HepG2 (cell line): ENCODE data around the gene WDR73. TPM values are rescaled to one million over a fixed set of nuclear protein-coding genes. Genes with fewer than 3 reads are reported as not detected.

Experiments
- ATAC-seq: fragments of 200-7000 bp; cut with Tn5 transposase; 3 replicates; pipeline ENCODE4 v1.9.1; 2020; ENCODE audit warnings: mild to moderate bottlenecking, moderate library complexity
- BruUV-seq: library from RNA; stranded (reverse); fragments of 400-500 nt; replicated peaks from 2 replicates; lab custom pipeline; 2021; lab: Mats Ljungman, UMichigan
- CTCF ChIA-PET: fragments of 300-600 bp; formaldehyde crosslinking; extraction: SDS; loops from one replicate; lab custom pipeline; 2021; ENCODE audit warnings: low total read pairs, inconsistent platforms, low intra/inter-chr PET ratio; lab: Yijun Ruan, JAX
- POLR2A ChIA-PET: fragments of 350-600 bp; sonication (Branson Sonifier 250); formaldehyde crosslinking; loops from one replicate; lab custom pipeline; 2020; ENCODE audit warnings: antibody characterized with exemption, inconsistent platforms; lab: Yijun Ruan, JAX
- DNase-seq: peaks from one replicate; pipeline ENCODE4 v3.0.0-alpha.2; 2015; ENCODE audit warnings: low spot score
- FAIRE-seq: peaks from 3 replicates; lab custom pipeline; 2011; peaks lifted over from hg19 to GRCh38; lab: Jason Lieb, UNC
- H2AFZ ChIP-seq: one replicate; pipeline ENCODE4 v1.6.1; 2011; ENCODE audit warnings: low read length, inconsistent platforms
- H3K27ac ChIP-seq: fragments of 300-600 bp; 3 replicates; pipeline ENCODE4 v1.8.0; 2011; ENCODE audit warnings: mixed run types, mild to moderate bottlenecking, mixed read lengths, low read length, inconsistent platforms; ENCODE audit not compliant: insufficient read depth; ENCODE audit errors: extremely low read length
- H3K27me3 ChIP-seq, 2 experiments: fragments of 200-600 bp in 1 of 2; 2 replicates in 1 of 2; 3 replicates in 1 of 2; pipeline versions ENCODE4 v1.6.0 to v1.8.0; 2011; ENCODE audit warnings: low read length in 2 of 2, mild to moderate bottlenecking in 2 of 2, moderate library complexity in 2 of 2, inconsistent platforms in 1 of 2; ENCODE audit not compliant: insufficient read depth in 2 of 2, control insufficient read depth in 1 of 2
- H3K36me3 ChIP-seq, 2 experiments: fragments of 200-600 bp in 1 of 2; replicated peaks in 1 of 2; 2 replicates in 1 of 2; 3 replicates in 1 of 2; pipeline versions ENCODE4 v1.5.1 to v1.8.0; 2011; ENCODE audit warnings: low read length in 2 of 2, inconsistent platforms in 1 of 2; ENCODE audit not compliant: insufficient read depth in 2 of 2, control insufficient read depth in 1 of 2
- H3K4me1 ChIP-seq: 2 replicates; pipeline ENCODE4 v1.5.1; 2012; ENCODE audit warnings: low read length, inconsistent platforms; ENCODE audit not compliant: insufficient read depth
- H3K4me2 ChIP-seq: 2 replicates; pipeline ENCODE4 v1.6.0; 2011; ENCODE audit warnings: low read depth, low read length, inconsistent platforms
- H3K4me3 ChIP-seq, 3 experiments: fragments of 200-600 bp in 1 of 3; sonication (generic), shearing (Covaris generic) in 1 of 3; replicated peaks in 1 of 3; 2 replicates each; pipeline ENCODE4 v1.5.1; 2011 to 2016; ENCODE audit warnings: low read length in 3 of 3, inconsistent platforms in 2 of 3, low read depth in 2 of 3, mild to moderate bottlenecking in 2 of 3, control low read depth in 1 of 3, mixed read lengths in 1 of 3; ENCODE audit not compliant: insufficient read depth in 1 of 3
- H3K79me2 ChIP-seq: one replicate; pipeline ENCODE4 v1.6.1; 2011; ENCODE audit warnings: low read length, inconsistent platforms; ENCODE audit not compliant: insufficient read depth
- H3K9ac ChIP-seq: 2 replicates; pipeline ENCODE4 v1.6.0; 2011; ENCODE audit warnings: mild to moderate bottlenecking, low read depth, low read length, inconsistent platforms; ENCODE audit not compliant: insufficient read depth
- H3K9me3 ChIP-seq: 2 replicates; pipeline ENCODE4 v1.5.1; 2012; ENCODE audit warnings: mild to moderate bottlenecking, low read length
- H4K20me1 ChIP-seq: 2 replicates; pipeline ENCODE4 v1.6.0; 2011; ENCODE audit warnings: inconsistent platforms, mild to moderate bottlenecking, low read length, moderate library complexity; ENCODE audit not compliant: insufficient read depth
- ARNT ChIP-seq: fragments of 450-650 bp; IDR thresholded peaks from 2 replicates; pipeline ENCODE4 v1.6.1; 2017
- ARNTL ChIP-seq: sonication (generic); formaldehyde crosslinking; IDR thresholded peaks from 2 replicates; pipeline ENCODE4 v1.4.0; 2020; ENCODE audit warnings: mild to moderate bottlenecking, missing genetic modification reagents
- FOXC1 ChIP-seq: sonication (generic); formaldehyde crosslinking; IDR thresholded peaks from 2 replicates; pipeline ENCODE4 v1.8.0; 2022; ENCODE audit warnings: mild to moderate bottlenecking, missing genetic modification reagents, borderline replicate concordance
- FOXP4 ChIP-seq: sonication (generic); formaldehyde crosslinking; IDR thresholded peaks from 2 replicates; pipeline ENCODE4 v1.4.0; 2020; ENCODE audit warnings: missing genetic modification reagents
- HDAC1 ChIP-seq: sonication (generic); formaldehyde crosslinking; IDR thresholded peaks from 2 replicates; pipeline ENCODE4 v1.5.1; 2020; ENCODE audit warnings: mild to moderate bottlenecking, missing genetic modification reagents
- HNRNPUL1 ChIP-seq: fragments of 200-400 bp; formaldehyde crosslinking; IDR thresholded peaks from 2 replicates; pipeline ENCODE4 v1.6.1; 2017; ENCODE audit warnings: low read depth, mild to moderate bottlenecking, low read length, moderate library complexity
- MTA3 ChIP-seq: sonication (generic); formaldehyde crosslinking; IDR thresholded peaks from 2 replicates; pipeline ENCODE4 v1.4.0; 2020; ENCODE audit warnings: missing genetic modification reagents
- PRMT3 ChIP-seq: sonication (generic); formaldehyde crosslinking; IDR thresholded peaks from 2 replicates; pipeline ENCODE4 v1.8.1; 2022; ENCODE audit warnings: low read depth, mild to moderate bottlenecking, moderate library complexity, missing genetic modification reagents, borderline replicate concordance
- RBFOX2 ChIP-seq: fragments of 200-400 bp; formaldehyde crosslinking; IDR thresholded peaks from 2 replicates; pipeline ENCODE4 v1.6.1; 2017; ENCODE audit warnings: low read depth, mild to moderate bottlenecking, low read length
- SNAPC2 ChIP-seq: sonication (generic); formaldehyde crosslinking; IDR thresholded peaks from 2 replicates; pipeline ENCODE4 v1.8.1; 2022; ENCODE audit warnings: mild to moderate bottlenecking, missing genetic modification reagents
- TCF12 ChIP-seq, 2 experiments: fragments of 450-650 bp in 1 of 2; sonication (generic) in 1 of 2; formaldehyde crosslinking in 1 of 2; IDR thresholded peaks; 2 replicates each; pipeline versions ENCODE4 v1.6.1 to v1.8.0; 2017 to 2022; ENCODE audit warnings: antibody characterized with exemption in 1 of 2, mild to moderate bottlenecking in 1 of 2, missing genetic modification reagents in 1 of 2, moderate library complexity in 1 of 2
- TFE3 ChIP-seq: IDR thresholded peaks from 2 replicates; pipeline ENCODE4 v1.6.1; 2016
- ZFP1 ChIP-seq: IDR thresholded peaks from 2 replicates; pipeline ENCODE4 v1.6.1; 2016
- ZNF382 ChIP-seq: sonication (generic); formaldehyde crosslinking; IDR thresholded peaks from 2 replicates; pipeline ENCODE4 v1.5.0; 2020; ENCODE audit warnings: missing genetic modification reagents, mild to moderate bottlenecking, borderline replicate concordance
- WGBS: methylation state at CpG from one replicate; pipeline ENCODE4 v1.1.6; 2017; ENCODE audit warnings: low lambda C conversion rate; 5-methylcytosine and 5-hydroxymethylcytosine counted together
- in situ Hi-C: cut with HindIII; loops from 2 replicates; pipeline ENCODE4 v1.10.0; 2017; ENCODE audit warnings: low pct_unique_long_range_greater_than_20kb; ENCODE audit not compliant: extremely low pct_ligation_motif_present
- intact Hi-C: fragments of 100-400 bp; cut with micrococcal nuclease; formaldehyde crosslinking; loops from one replicate; pipeline ENCODE4 v1.10.0; 2022; ENCODE audit not compliant: unreplicated experiment
- polyA plus RNA-seq, 8 experiments: library from polyadenylated mRNA; depleted of rRNA in 3 of 8; stranded (reverse) in 7 of 8; unstranded in 1 of 8; fragments of >200 nt; fragmentation: Illumina TruSeq in 4 of 8; extraction: Trizol in 4 of 8; gene quantifications; 2 replicates each; pipeline versions ENCODE4 v1.2.1 to v1.2.3, GENCODE V29; 2011 to 2016; ENCODE audit warnings: low read depth in 4 of 8, missing spikeins in 1 of 8, mixed read lengths in 1 of 8; ENCODE audit not compliant: insufficient read depth in 1 of 8
- total RNA-seq, 5 experiments: library from RNA; depleted of rRNA; stranded (reverse); fragments of >200 nt; fragmentation: Illumina TruSeq; extraction: Trizol; gene quantifications; 2 replicates each; pipeline ENCODE4 v1.2.3, GENCODE V29; 2016; ENCODE audit warnings: low read depth in 1 of 5

WDR73 gene
- total and polyA plus RNA-seq, 2 of the 13 experiments (the other 11 are each of a cell fraction or from before 2014, with no cell fraction given) = 20.0 to 35.5 TPM

GRCh38 chr15:84608707-84609284 lies 45.3 kb downstream of the WDR73 start:
- TF ChIP-seq MTA3 (CRISPR knock-in tag) (no peak), ARNT (no peak)
- TF ChIP-seq, all 625 proteins: peak for 0
- no peak for DNase-seq
- POLR2A ChIA-PET = interaction anchor here (1.3 to 7.1 kb wide), 4 partner anchors 15 to 45 kb away, joined by 4 to 94 read pairs (median 8); partner anchors contain the start of gene WDR73
- no peak for FAIRE-seq
- no peak overlapping the region for H3K9ac ChIP-seq
- no peak overlapping the region for H2AFZ ChIP-seq
- intact Hi-C loops (no loop called here), in situ Hi-C loops (no loop called here)
- H3K4me1 ChIP-seq = peaks cover 64% of the 10 kb centered on the region
- no TSS peak for BruUV-seq
- H3K27ac ChIP-seq = no peak overlapping the region
- H3K4me3 ChIP-seq = no peak overlapping the region
- WGBS = 50% methylated on average over 1 of the region's 1 CpG
- H4K20me1 ChIP-seq = no peaks in the 10 kb centered on the region
- no peak for ATAC-seq
- H3K4me2 ChIP-seq = no peak overlapping the region
- H3K27me3 ChIP-seq = no peaks in the 10 kb centered on the region
- CTCF ChIA-PET = no interaction called here
- peaks cover 58% of the 10 kb centered on the region for H3K79me2 ChIP-seq
- H3K36me3 ChIP-seq = peaks cover 8 to 16% of the 10 kb centered on the region in 2 experiments
- H3K9me3 ChIP-seq = no peaks in the 10 kb centered on the region

DNA sequence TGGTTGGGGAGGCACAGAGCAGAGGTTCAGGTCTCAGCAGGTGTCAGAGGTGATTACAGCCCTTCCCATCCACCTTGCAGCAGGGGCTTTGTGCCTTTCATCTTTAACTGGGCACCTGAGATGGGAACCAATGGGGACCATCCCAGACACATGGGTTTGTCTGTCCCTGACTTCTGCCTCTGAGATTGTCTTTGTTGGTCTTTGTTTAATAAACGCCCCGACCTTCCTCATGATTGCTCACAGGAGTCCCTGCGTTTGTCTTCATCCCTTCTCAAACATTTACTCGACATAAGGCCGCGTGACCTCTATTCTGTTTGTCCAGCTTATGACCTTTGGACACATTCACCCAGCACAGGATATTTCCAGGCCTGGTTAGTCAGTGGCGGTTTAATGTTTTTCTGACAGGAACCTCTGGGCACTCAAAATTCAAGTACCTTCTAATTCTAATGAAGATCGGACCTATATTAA lies 47.4 kb downstream of the WDR73 start:
- Histone ChIP-seq H3K27me3 (no peaks in the 10 kb centered on the region), H3K4me3 (peak overlapping the region in 2 of 3 experiments; percentile 31 to 47; a peak in 3 of 6 replicates), H2AFZ (no peak overlapping the region), H3K4me1 (peaks cover 84% of the 10 kb centered on the region), H4K20me1 (no peaks in the 10 kb centered on the region), H3K9ac (peak overlapping the region; percentile 64), H3K36me3 (peaks cover 5 to 16% of the 10 kb centered on the region in 2 experiments), H3K79me2 (peaks cover 61% of the 10 kb centered on the region), H3K9me3 (no peaks in the 10 kb centered on the region), H3K4me2 (peak overlapping the region; percentile 80), H3K27ac (peak overlapping the region; percentile 87)
- no TSS peak for BruUV-seq
- peak; percentile 100 for FAIRE-seq
- intact Hi-C loops = loop anchor here (1.0 kb wide), 1 partner anchor 25 kb away; no protein-coding TSS in a partner anchor
- peak; percentile 96 for ATAC-seq
- in situ Hi-C loops = no loop called here
- 0% methylated on average over 8 of the region's 8 CpGs for WGBS
- POLR2A ChIA-PET = interaction anchor here (1.0 to 7.1 kb wide), 17 partner anchors 10 to 149 kb away, joined by 3 to 94 read pairs (median 6); partner anchors contain the start of genes SEC11A and WDR73
- peak; percentile 99 for DNase-seq
- CTCF ChIA-PET = no interaction called here
- TF ChIP-seq HNRNPUL1 = no peak
- peak; percentile 97 for TF ChIP-seq TFE3 (CRISPR knock-in tag)
- 0 out of 2 replicates have a peak, but pooled peaks have one; percentile 20 for TF ChIP-seq ZFP1 (CRISPR knock-in tag)
- TF ChIP-seq TCF12 (IDR thresholded peaks at IDR 0.05) = no peak
- TF ChIP-seq TCF12 (CRISPR knock-in tag; IDR thresholded peaks at IDR 0.05) = peak; percentile 62; the same call in 1 of the 2 replicates
- TF ChIP-seq ARNTL = peak; percentile 94
- TF ChIP-seq ZNF382 = no peak
- peak; percentile 88 for TF ChIP-seq HDAC1 (CRISPR knock-in tag)
- TF ChIP-seq FOXC1 (CRISPR knock-in tag) = 0 out of 2 replicates have a peak, but pooled peaks have one; percentile 64
- TF ChIP-seq FOXP4 (CRISPR knock-in tag) = peak; percentile 85
- 0 out of 2 replicates have a peak, but pooled peaks have one; percentile 39 for TF ChIP-seq RBFOX2
- 0 out of 2 replicates have a peak, but pooled peaks have one; percentile 45 for TF ChIP-seq SNAPC2 (CRISPR knock-in tag)
- no peak for TF ChIP-seq PRMT3 (CRISPR knock-in tag)
